Cortex of kidney (tissue), 1 donor: ENCODE results near the gene SDK1.
"Not testable (repeated sequence)": the region's sequence is repeated elsewhere in the genome, so short reads cannot be mapped to it uniquely, and the experiment has no call there.

ENCODE experiments used
- DNase-seq: peaks from one replicate; lab custom pipeline; 2025; lab: John Stamatoyannopoulos, UW

SDK1 gene

DNA sequence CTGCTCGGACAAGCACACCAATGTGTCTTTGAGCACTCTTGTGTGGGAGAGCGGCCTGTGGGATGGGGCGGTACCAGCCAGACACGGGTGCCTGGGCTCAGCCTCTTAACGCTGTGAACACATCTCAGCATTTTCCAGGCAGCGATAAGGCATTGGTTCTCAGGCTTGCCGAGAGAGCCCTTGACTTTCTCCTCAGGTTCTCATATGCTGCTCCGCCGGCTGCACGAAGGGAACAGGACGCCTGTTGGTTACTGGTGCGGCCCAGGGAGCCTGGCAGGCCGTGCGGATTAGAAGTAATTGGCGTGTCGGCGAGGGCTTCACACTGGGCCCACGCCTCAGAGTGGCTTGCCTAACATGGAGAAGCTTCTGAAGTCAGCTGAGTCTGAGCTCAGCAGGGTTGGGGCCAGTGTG is 924.3 kb downstream of the SDK1 start:
- DNase-seq = no peak

DNA sequence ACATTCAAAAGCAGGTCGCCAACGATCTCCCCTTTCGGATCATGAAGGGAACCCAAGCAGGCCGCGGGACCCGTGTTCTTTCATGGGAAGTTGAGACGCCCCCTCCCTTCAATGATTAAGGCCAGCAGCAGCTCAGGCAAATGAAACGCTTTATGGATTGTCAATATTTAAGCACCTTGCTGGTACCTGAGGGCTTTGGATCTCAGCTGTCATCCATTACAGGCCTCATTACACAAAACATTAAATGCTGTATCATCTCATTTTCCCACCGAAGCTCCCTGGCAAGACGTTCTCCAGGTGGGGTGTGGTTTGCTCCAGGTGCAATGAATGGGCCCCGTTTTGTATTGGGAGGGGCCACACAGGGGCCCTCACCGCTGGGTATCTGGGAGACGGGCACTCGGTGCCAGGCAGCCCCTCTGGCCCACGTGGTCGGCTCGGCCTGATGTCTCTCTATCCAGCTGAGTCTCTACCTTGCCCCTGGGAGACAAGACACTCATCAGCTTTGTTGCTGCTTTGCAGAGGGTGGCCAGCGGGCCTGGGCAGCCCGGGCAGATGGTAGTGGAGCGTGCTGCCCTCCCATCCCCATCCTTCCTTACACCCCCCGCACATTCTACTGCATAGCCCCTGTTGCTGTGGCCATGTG is 925.0 kb downstream of the SDK1 start:
- DNase-seq = no peak

GRCh38 chr7:4226524-4226882 is 925.5 kb downstream of the SDK1 start:
- DNase-seq = no peak

GRCh38 chr7:4227105-4228010 is 926.3 kb downstream of the SDK1 start:
- no peak for DNase-seq

- no peak for DNase-seq
These were observed 929.3 kb downstream of the SDK1 start for GRCh38 chr7:4230352-4230751.

GRCh38 chr7:4233146-4233545 is 932.1 kb downstream of the SDK1 start:
- DNase-seq = no peak

GRCh38 chr7:4233621-4234497 is 932.8 kb downstream of the SDK1 start:
- no peak for DNase-seq

DNA sequence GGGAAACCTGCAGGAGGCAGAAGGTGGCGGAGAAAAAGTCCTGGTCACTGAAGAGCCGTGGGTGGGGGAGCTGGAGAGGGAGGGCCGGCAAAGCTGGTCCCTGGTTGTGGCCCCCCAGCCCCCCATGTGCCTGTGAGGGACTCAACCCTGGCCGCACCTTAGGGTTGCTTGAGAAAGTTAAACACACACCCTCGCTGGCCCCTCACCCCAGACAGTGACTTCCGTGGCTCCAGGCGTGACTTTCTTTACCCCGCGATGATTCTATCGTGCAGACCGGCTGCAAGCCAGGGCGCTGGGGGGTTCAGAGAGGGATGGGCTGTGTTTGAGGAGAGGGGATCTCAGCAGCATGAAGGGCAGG is 933.4 kb downstream of the SDK1 start:
- DNase-seq = no peak

- DNase-seq = no peak
These were observed 933.8 kb downstream of the SDK1 start for GRCh38 chr7:4234886-4235285.

DNA sequence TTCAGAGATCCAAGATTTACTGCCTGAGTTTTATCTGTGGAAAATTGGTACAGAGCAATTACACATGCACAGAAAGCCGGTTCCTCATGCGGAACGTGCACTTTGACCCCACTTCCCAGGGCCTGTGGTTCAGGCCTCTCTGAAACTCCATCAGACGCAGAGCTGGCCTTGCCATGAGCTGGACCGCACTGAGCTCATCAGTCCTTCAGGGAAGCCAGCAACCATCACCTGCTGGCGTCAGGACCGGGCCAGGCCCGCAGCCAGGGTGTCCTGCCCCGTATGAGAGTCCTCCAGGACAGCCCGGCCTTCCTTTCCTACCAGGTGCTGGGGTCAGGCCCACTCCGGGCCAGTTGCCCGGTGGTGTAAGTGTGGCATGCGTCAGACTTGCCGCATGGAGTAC is 934.5 kb downstream of the SDK1 start:
- DNase-seq = no peak

GRCh38 chr7:4236389-4236788 is 935.3 kb downstream of the SDK1 start:
- no peak for DNase-seq

GRCh38 chr7:4236873-4237272 is 935.8 kb downstream of the SDK1 start:
- not testable (repeated sequence) for DNase-seq

DNA sequence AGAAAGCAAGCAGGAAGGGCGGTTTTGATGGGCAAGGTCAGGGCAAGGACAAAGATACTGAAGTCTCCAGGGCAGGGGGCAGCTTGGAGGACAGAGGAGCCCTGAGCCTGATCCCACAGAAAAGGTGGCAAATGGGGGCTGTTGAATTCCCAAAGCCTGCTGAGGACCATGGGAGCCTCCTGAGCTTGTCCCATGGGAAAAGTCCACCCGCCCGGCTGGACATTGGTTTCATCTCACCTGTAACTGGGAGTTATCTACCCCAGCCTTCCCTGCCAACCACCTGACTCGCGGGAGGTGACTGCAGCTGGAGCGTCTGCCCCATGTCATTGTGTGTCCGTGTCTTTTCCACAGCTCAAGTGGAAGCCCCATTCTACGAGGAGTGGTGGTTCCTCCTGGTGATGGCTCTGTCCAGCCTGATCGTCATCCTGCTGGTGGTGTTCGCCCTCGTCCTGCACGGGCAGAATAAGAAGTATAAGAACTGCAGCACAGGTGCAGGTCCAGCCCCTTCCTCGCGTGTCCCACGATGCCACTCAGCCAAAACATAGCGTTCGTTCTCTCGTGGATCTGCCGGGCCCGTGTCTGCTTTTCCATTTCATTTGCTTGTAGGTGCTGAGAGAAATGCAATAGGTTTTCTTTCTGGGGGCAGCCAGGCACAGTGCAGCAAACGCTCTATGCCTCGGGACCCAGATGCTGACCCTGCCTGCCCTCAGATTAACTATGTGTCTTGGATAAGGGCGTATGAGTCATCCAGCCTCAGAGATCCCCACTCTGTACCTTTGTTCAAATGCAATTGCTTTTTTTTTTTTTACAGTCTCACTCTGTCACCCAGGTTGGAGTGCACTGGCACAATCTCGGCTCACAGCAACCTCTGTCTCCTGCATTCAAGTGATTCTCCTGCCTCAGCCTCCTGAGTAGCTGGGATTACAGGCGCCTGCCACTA is 936.5 kb downstream of the SDK1 start:
- no peak for DNase-seq

- no peak for DNase-seq
These were observed 937.8 kb downstream of the SDK1 start for GRCh38 chr7:4238861-4239260.

DNA sequence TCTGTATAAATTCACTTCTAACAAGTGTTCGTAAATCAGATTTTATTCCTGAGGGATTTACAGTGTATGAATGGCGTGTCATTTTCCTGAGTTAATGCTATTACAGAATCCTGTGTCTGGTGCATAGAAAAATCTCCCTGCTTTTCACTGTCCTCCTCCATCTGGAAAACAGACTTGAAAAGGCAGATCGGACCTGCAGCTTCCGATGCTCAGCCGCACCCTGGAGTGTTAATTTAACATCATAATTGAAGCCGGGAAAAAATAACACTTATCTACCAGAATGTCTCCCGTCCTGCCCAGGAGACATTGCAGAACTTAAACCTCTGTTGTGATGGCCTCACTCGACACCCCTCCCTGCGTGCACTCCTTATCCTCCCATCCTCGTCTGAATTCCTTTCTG is 939.0 kb downstream of the SDK1 start:
- DNase-seq = no peak

DNA sequence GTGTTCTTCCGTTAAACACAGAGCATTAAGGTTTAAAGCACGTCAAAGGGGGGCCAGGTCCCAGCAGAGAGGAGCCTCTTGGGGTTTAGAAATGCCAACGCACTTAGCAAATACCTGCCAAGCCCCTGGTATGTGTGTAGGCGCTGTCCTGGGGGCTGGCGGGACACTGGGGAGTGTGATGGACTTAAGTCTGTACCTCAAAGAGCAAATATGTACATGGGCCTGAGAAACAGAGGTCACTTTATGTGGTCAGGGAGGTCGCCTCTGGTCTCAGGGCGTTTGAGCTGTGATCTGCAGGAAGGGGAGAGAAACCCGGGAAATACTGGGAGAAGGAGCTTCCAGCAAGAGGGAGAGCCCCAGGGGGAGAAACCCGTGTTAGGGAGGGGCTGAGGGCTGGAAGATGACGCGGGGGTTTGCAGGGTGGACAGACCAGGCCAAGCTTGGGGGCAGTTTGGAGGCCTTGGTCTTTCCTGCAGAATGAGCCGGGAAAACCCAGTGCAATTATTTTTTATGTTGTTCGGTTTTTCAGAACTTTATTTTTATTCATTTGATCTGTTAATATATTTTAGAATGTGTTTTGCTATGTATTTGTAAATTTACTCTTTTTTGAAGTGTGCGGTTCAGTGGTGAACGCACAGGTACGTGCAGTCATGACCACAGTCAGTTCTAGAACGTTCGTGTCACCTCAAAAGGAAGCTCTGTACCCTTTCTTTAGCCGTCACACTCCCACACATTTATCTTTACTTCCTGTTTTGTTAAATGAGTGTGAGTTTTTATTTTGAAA is 939.7 kb downstream of the SDK1 start:
- no peak for DNase-seq

- DNase-seq = no peak
These were observed 940.2 kb downstream of the SDK1 start for GRCh38 chr7:4241304-4241612.

GRCh38 chr7:4241791-4242190 is 940.7 kb downstream of the SDK1 start:
- DNase-seq = no peak

- DNase-seq = no peak
These were observed 941.7 kb downstream of the SDK1 start for GRCh38 chr7:4242706-4243105.

DNA sequence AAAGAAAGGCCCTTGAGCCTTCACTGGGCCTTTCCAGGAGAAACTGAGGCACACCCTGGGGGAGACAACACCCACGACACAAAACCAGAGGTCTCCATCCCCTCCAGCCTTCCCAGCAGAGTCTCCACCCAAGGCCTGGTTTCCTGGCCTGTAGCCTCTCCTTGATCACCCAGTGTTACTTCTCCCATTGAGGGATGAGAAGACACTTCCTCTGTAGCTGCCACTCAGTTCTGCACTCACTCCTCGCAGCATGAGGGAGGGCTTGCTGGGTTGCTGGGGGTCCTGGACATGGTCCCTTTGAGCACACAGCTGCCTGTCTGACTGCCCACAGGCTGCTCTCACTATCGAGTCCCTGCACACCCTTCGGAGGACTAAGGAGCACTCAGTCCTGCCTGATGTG is 943.0 kb downstream of the SDK1 start:
- DNase-seq = no peak

- no peak for DNase-seq
These were observed 943.6 kb downstream of the SDK1 start for GRCh38 chr7:4244635-4245034.
